NCI-H345 treated with DMSO at 0.1 percent for 48 hours (cell line): Measurements from ENCODE around the gene NKX3-2.

Experiments
- DNase-seq: peaks from one replicate; lab custom pipeline; 2025; ENCODE audit not compliant: unreplicated experiment; lab: John Stamatoyannopoulos, UW

NKX3-2 gene

DNA sequence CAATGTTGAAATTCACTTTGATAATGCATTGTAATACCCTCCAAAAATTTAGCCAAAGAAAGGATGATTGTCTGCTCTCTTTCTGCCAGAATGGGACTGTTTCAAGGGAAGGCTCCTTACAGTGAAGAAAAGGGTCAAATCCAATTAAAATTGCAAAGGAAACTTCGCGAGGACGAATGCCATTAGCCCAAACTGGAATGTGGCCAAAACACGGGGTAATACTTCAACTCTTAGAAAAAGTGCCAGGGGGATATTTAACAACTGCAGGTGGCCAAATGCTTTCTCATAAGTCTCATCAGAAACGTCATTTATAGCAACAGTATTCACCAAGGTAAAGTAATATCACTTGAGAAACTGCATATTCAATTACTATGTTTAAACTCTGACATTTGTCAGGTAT is 29.0 kb downstream of the NKX3-2 start:
- no peak for DNase-seq

DNA sequence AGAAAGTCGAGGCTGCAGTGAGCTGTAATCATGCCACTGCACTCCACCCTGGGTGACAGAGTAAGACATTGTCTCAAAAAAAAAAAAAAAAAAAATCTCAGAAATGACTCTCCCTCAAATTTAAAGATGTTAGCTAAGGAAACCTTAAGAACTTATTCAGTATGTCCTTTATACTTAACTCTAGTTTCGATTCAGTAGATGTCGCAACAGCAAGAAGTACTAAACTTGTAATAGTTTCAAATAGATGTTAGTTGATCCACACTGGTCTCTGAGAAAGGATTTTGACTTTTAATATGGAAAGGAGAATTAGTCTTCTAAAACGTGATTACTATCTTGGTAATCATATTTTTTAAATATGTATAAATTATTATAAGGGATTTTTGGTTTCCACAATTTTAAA is 29.6 kb downstream of the NKX3-2 start:
- DNase-seq: no peak

- DNase-seq: no peak
Observed at GRCh38 chr4:13511101-13511500, 33.2 kb downstream of the NKX3-2 start.

DNA sequence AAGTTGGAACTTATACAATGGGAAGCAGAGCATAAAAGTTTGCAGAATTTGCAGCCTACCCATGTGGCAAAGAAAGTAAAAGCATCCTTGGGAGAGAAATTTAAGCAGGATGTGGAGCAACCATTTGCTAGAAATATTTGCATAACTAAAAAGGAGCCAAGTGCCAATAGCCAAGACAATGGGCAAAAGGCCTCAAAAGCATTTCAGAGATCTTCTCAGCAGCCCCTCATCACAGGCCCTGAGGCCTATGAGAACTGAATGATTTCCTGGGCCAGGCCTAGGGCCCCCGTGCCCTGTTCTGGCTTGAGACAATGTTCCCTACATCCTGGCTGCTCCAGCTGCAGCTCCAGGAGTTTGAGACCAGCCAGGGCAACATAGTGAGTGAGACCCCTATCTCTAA is 34.9 kb downstream of the NKX3-2 start:
- DNase-seq: no peak

DNA sequence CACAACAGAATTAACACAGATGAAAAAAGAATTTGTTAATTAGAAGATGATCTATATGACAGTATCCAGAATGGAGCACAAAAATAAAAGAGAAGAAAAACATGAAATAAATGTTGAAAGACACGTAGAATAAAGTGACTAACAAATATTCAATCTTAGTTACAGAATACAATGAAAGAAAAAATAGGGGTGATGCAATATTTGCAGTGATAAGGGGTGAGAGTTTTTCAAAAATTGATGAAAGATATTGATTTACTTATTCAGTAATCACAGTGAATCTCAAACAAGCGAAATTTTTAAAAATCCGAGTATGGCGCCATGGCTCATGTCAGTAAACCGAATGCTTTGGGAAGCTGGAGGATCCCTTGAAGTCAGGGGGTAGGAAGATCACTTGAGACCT is 39.9 kb downstream of the NKX3-2 start:
- no peak for DNase-seq

GRCh38 chr4:13498469-13498868 is 45.8 kb downstream of the NKX3-2 start:
- no peak for DNase-seq

GRCh38 chr4:13496605-13497004 is 47.7 kb downstream of the NKX3-2 start:
- no peak for DNase-seq

DNA sequence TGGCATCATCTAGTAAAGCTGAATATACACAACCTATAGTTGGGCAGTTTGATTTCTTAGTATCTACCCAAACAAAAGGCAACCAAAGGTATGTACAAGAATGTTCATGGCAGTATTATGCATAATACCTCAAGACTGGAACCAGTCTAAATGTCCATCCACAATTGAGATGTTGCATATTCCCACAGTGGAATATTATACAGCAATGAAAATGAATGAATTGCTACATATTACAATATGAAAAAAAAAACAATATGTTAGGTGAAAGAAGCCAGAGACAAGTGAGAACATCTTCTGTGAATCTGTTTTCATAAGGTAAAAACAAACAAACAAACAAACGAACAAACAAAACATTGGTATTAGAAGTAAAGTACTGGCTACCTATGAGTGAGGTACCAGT is 48.6 kb downstream of the NKX3-2 start:
- no peak for DNase-seq

DNA sequence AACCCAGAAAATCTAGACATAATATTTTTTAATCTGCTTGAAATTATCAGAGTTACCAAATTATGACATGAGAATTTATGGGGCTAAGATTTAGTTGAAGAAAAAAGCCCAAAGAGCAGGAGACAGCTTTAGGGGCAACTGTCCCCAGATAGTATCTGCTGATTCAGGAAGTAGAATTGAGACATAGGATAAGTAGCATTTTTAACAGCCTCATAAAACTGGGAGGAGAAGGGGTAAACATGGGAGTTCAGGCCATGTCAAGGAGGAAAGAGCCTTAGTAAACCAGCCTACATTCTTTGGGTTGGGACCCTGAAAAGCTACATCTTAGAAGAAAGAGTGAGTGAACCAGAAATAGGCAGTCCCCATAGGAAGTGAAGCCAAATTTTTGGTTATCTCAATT is 50.5 kb downstream of the NKX3-2 start:
- no peak for DNase-seq

DNA sequence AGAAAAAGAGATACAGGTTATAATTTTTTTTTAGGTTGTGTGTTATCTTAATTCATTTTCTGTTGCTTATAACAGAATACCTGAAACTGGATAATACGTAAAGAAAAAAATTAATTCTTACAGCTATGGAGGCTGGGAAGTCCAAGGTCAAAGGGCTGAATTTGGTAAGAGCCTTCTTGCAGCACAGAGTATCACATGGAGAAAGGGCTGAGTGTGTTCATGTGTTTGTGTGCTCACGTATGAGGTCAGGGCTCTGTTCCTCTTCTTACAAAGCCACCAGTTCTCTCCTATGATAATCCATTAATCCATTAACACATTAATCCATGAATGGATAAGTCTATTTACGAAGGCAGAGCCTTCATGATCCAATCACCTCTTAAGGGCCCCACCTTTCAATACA is 51.6 kb downstream of the NKX3-2 start:
- no peak for DNase-seq
